Muscle of leg (tissue), 11 donors: ENCODE measurements around the gene ULK4. TPM values are rescaled to one million over a fixed set of nuclear protein-coding genes. Genes with fewer than 3 reads are reported as not detected.

Experiments used
- DNase-seq: peaks from one replicate; pipeline ENCODE4 v3.0.0; 2013
- H3K27ac ChIP-seq: one replicate; pipeline ENCODE4 v1.5.1; 2013; ENCODE audit warnings: mild to moderate bottlenecking, low read length, control low read depth
- H3K27me3 ChIP-seq: one replicate; pipeline ENCODE4 v1.6.1; 2013; ENCODE audit warnings: low read length; ENCODE audit not compliant: control insufficient read depth, insufficient read depth
- H3K36me3 ChIP-seq: one replicate; pipeline ENCODE4 v1.6.1; 2013; ENCODE audit warnings: low read length; ENCODE audit not compliant: control insufficient read depth, insufficient read depth
- H3K4me1 ChIP-seq: one replicate; pipeline ENCODE4 v1.6.1; 2013; ENCODE audit warnings: low read length; ENCODE audit not compliant: control insufficient read depth, insufficient read depth
- H3K4me3 ChIP-seq: one replicate; pipeline ENCODE4 v1.5.1; 2013; ENCODE audit warnings: low read length, control low read depth
- H3K9me3 ChIP-seq: replicated peaks from 2 replicates; pipeline ENCODE4 v1.6.1; 2013; ENCODE audit warnings: low read depth, low read length; ENCODE audit not compliant: control insufficient read depth
- WGBS: methylation state at CpG from one replicate; pipeline ENCODE4 v1.1.5; 2013; ENCODE audit warnings: missing lambda C conversion rate; ENCODE audit not compliant: insufficient coverage; 5-methylcytosine and 5-hydroxymethylcytosine counted together
- polyA plus RNA-seq, 8 donors: library from polyadenylated mRNA; unstranded; fragments of 120-200 nt; gene quantifications; one replicate each; pipeline versions ENCODE4 v1.2.1 to v1.2.3, GENCODE V29; 2013; ENCODE audit warnings: inconsistent platforms in 1 of 8, low replicate concordance in 1 of 8; ENCODE audit not compliant: insufficient read length in 8 of 8, insufficient read depth in 1 of 8
- total RNA-seq: library from RNA; stranded (reverse); fragments of 120-200 nt; gene quantifications from one replicate; pipeline ENCODE4 v1.2.4, GENCODE V29; 2013

The ULK4 gene
- total and polyA plus RNA-seq, 9 donors, result 2.2 to 5.6 (median 2.4) TPM

DNA sequence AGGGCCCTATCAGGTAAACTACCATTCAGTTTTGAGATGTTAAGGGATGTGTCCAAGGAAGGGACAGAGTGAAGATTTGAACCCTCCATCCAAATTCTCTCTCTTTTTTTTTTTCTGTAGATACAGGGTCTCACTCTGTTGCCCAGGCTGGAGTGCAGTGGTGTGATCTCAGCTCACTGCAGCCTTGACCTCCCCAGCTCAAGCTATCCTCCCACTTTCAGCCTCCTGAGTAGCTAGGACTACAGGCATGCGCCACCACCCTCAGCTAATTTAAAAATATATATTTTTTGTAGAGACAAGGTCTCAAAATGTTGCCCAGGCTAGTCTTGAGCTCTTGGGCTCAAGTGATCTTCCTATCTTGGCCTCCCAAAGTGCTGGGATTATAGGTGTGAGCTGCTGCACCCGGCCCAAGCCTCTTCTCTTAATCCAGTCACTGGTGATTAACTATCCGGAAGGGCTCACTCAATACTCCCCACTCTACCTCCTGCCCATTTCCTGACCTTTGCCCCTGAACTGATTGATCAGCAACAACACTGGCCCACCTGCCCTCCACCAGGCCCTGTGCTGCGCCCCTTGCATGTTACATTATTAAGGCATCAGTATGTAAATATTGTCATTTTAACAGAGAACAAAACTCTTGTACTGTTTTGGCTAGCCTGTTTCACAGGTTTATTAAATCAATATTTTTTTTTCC is 597.9 kb downstream of the ULK4 start:
- no peaks in the 10 kb centered on the region for H3K27me3 ChIP-seq
- WGBS, result no CpG with 5 or more reads among the region's 4 CpGs
- no peak overlapping the region for H3K4me3 ChIP-seq
- H3K36me3 ChIP-seq, result no peaks in the 10 kb centered on the region
- H3K9me3 ChIP-seq, result no peaks in the 10 kb centered on the region
- DNase-seq, result no peak
- H3K4me1 ChIP-seq, result peaks cover 2% of the 10 kb centered on the region
- H3K27ac ChIP-seq, result no peak overlapping the region

DNA sequence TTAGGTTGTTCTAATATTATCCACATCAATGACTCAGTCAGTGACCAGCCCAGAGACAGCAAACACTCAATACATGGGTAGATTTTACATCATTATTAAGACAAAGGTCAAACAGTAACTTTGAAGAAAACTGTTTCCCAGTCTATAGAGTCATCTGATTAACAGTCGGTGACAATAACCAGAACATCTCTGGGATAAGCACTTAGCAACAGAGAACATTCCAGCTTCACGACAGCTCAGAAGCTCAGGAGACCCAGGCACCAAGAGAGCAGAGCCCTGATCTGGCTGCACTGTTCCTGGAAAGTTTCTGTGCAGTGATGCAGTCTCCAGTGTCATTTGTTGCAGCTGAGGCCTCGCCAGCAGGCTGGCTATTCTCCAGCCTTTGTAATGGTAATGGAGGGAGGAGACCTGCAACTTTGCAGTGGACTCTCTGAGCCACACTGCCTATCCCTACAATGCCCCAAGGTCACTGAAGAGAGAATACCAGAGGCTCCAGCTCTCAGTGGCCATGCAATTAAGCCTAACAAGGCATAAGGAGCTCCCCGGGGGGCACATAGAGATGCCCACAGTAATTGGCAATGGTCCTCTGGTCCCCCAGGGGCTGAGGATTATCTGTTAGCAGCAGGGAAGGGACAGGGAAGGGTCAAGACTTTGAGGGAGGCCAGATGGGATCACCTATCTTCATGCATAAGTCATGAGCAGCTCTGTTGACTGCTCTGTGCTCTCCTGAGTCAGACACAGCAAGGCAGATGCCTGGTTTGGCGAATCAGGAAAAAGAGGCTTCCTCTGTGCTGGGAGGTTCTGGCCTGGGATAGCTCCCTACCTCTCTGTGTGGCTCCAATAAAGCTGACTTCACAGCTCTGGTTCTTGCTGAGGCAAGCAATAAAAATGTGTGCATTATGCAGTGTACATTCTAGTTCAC is 599.0 kb downstream of the ULK4 start:
- H3K27ac ChIP-seq, result no peak overlapping the region
- H3K4me3 ChIP-seq, result no peak overlapping the region
- H3K9me3 ChIP-seq, result no peaks in the 10 kb centered on the region
- H3K36me3 ChIP-seq, result no peaks in the 10 kb centered on the region
- H3K4me1 ChIP-seq, result peaks cover 2% of the 10 kb centered on the region
- WGBS, result 52% methylated on average over 4 of the region's 5 CpGs
- peak; percentile 23 for DNase-seq
- H3K27me3 ChIP-seq, result no peaks in the 10 kb centered on the region

DNA sequence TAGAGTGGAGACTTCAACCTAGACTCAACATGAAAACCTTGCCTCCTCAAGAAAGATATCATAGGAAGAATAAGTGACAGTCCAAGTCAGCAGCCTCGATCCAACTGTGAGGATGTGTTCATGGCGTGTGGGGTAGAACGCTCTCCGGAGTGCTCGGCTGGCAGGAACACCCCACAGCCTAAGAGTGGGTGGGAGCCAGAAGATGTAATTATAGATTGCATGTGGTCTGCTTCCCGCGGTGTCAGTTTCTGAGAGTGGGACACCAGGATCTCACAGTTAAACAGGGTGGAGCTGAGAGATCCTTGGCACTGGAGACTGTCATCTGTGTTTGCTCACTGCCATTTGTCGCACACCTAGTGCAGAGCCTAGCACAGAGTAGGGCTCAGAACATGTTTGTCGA is 604.6 kb downstream of the ULK4 start:
- Histone ChIP-seq H3K4me1 (no peaks in the 10 kb centered on the region), H3K4me3 (no peak overlapping the region), H3K27me3 (no peaks in the 10 kb centered on the region), H3K27ac (no peak overlapping the region), H3K9me3 (no peaks in the 10 kb centered on the region), H3K36me3 (no peaks in the 10 kb centered on the region)
- 67% methylated on average over 7 of the region's 9 CpGs for WGBS
- no peak for DNase-seq

DNA sequence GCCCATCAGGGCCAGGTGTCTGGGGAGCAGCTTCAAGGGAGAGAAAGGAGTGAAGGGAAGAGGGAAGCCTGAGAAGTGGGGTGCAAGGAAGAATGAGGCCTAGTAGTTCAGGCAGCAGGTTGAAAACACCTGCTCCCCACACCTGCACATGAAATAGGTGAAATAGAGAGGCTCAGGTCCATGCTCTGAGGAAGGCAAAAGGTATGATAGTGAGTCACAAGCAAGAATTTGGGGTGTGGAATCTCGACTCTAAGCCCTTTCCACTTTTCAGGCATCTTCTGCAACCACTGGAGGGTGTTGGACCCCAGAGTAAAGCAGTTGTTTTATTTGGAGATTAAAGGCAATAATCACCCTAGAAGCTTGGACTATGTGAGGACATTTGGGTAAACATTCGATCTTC is 605.1 kb downstream of the ULK4 start:
- Histone ChIP-seq H3K36me3 (no peaks in the 10 kb centered on the region), H3K4me1 (no peaks in the 10 kb centered on the region), H3K9me3 (no peaks in the 10 kb centered on the region), H3K27ac (no peak overlapping the region), H3K27me3 (no peaks in the 10 kb centered on the region), H3K4me3 (no peak overlapping the region)
- no CpG with 5 or more reads among the region's 2 CpGs for WGBS
- no peak for DNase-seq

DNA sequence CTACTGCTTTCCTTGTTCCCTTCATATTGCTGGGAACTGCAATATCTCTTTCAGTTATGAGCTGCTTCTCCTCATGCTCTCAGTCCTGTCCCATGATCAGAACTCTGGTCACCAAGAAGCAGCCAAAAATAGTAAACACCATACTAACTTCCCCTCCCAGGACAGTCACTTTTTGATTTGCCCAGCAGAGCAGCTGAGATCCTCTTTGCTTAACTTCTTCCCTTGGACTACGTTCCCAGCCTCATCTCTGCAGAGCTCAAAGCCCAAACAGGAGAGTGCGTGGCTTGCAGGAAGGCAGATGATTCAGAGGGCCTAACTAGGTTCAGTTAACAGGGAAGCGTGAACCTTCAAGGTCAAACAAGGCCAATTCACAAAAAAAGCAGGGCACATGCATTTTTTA is 609.4 kb downstream of the ULK4 start:
- no peaks in the 10 kb centered on the region for H3K4me1 ChIP-seq
- no peak overlapping the region for H3K27ac ChIP-seq
- no peaks in the 10 kb centered on the region for H3K27me3 ChIP-seq
- H3K36me3 ChIP-seq, result no peaks in the 10 kb centered on the region
- H3K9me3 ChIP-seq, result no peaks in the 10 kb centered on the region
- no peak overlapping the region for H3K4me3 ChIP-seq
- 90% methylated on average over 3 of the region's 3 CpGs for WGBS
- no peak for DNase-seq

DNA sequence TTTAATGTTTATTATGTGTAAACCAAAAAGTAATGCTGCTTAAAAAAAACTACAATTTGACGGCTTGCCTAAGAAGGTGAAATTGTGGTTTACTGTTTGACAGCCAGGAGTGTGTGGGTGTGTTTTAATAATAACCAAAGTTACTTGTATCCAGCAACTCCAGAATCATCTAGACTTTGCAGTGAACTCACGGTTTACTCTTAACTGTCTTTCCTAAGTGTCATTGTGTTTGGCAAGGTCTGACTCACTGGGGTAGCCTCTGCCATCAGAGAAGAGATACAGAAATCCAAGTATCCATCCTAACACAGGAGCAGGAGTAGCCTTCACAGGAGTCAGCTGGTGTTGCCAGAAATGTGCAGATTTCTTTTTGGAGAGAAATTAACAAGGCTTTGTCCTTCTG is 611.5 kb downstream of the ULK4 start:
- Histone ChIP-seq H3K9me3 (no peaks in the 10 kb centered on the region), H3K36me3 (no peaks in the 10 kb centered on the region), H3K4me1 (no peaks in the 10 kb centered on the region), H3K4me3 (no peak overlapping the region), H3K27me3 (no peaks in the 10 kb centered on the region), H3K27ac (no peak overlapping the region)
- DNase-seq, result no peak
- no CpG with 5 or more reads among the region's 2 CpGs for WGBS

DNA sequence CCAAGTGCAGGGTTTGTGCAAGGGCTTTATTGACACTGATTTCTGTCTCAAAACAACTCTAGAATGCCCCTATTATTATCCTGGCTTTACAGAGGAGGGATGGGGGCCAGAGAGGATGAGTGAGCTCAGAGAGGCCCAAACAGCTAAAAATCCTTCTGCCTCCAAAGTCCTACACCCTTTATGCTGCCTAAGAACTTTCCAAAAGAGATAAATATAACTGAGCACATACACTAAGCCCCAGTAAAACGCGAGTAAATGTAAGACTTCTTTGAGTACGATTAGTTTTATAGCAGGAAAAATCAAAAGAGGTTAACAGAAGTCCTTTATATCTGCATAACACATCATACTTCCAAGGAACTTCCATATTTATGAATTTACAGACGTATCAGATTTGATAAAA is 613.5 kb downstream of the ULK4 start:
- Histone ChIP-seq H3K4me3 (no peak overlapping the region), H3K36me3 (no peaks in the 10 kb centered on the region), H3K27ac (no peak overlapping the region), H3K4me1 (no peaks in the 10 kb centered on the region), H3K9me3 (no peaks in the 10 kb centered on the region), H3K27me3 (no peaks in the 10 kb centered on the region)
- no CpG with 5 or more reads among the region's 4 CpGs for WGBS
- no peak for DNase-seq

DNA sequence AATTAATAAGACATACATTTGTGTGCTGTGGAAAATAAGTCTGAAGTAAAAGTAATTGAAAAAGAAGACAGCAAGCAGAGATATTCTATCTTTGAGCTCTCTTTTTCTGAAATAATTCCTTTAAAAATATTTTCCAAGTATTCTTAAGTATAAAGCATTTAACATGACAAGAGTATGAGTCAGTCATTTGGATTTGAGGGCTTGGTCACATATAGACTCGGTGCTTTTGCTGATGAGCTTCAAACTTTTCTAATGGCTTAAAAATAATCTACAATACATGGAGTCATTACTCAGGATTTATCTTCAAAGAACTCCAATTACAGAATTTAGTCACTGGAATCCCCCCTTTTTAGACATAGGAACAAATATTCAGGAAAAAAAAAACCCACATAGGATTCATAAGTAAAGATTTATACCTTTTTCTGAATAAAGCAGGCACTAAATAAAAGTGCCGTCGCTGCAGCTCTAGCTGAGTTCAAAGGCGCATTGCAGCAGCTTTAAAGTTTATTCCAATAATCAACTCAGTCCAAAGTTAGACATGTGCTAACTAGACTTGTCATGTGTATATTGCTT is 615.1 kb downstream of the ULK4 start:
- Histone ChIP-seq H3K4me3 (no peak overlapping the region), H3K9me3 (no peaks in the 10 kb centered on the region), H3K36me3 (no peaks in the 10 kb centered on the region), H3K4me1 (no peaks in the 10 kb centered on the region), H3K27ac (no peak overlapping the region), H3K27me3 (no peaks in the 10 kb centered on the region)
- DNase-seq, result no peak
- WGBS, result no CpG with 5 or more reads among the region's 4 CpGs

DNA sequence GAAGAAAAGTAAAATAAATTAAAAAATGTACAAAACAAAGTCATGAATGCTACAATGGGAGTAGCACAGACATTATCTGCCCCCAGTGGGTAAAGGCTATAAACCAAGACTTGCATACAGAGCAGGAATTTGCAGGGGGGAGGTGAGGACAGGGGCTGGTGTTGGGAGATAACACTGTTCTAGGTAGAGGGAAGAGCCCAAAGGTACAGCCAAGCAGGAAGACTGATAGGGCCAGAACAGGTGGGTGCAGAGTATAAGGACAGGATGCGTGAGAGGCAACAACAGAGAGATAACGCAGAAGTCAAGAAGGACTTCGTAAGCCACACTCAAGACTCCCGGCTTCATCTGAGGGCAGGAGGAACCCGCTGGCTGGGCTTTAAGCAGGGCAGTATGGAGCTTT is 616.1 kb downstream of the ULK4 start:
- H3K4me1 ChIP-seq, result no peaks in the 10 kb centered on the region
- no peaks in the 10 kb centered on the region for H3K9me3 ChIP-seq
- 96% methylated on average over 5 of the region's 5 CpGs for WGBS
- H3K27ac ChIP-seq, result no peak overlapping the region
- H3K36me3 ChIP-seq, result no peaks in the 10 kb centered on the region
- DNase-seq, result no peak
- H3K27me3 ChIP-seq, result no peaks in the 10 kb centered on the region
- H3K4me3 ChIP-seq, result no peak overlapping the region

DNA sequence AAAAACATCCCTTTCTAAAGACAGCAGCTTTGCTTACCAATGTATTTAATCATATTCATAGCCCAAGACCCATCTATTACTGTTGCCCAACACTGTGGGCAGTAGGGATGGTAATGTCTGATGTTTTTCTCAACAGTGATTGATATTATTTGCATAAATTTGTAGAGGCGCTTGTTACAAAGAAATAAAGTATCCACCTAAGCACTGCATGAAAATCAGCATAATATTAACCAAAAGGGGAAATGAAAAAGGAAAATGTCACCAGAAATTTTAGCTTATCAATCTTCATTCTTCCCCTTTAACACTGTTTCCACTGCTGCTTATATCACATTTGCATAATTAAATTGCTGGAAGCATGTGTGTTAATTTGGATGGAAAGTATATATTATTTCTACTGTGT is 622.1 kb downstream of the ULK4 start:
- no peaks in the 10 kb centered on the region for H3K36me3 ChIP-seq
- no peak overlapping the region for H3K27ac ChIP-seq
- H3K4me1 ChIP-seq, result no peaks in the 10 kb centered on the region
- DNase-seq, result no peak
- no peak overlapping the region for H3K4me3 ChIP-seq
- H3K9me3 ChIP-seq, result no peaks in the 10 kb centered on the region
- WGBS, result no CpG with 5 or more reads among the region's 1 CpG
- H3K27me3 ChIP-seq, result no peaks in the 10 kb centered on the region
